ENCODE data around the gene HIBADH.

The HIBADH gene

GRCh38 chr7:27575613-27576012 is 87.1 kb downstream of the HIBADH start:
- H3K27ac ChIP-seq = no peak overlapping the region
- H3K4me3 ChIP-seq (ENCODE audit: low read depth in 1 of 2, low read length in 1 of 2) = no peak overlapping the region
- no peaks in the 10 kb centered on the region for H3K36me3 ChIP-seq
- H3K27me3 ChIP-seq = peaks cover 9% of the 10 kb centered on the region
- H3K9me3 ChIP-seq = no peaks in the 10 kb centered on the region
- no peaks in the 10 kb centered on the region for H3K4me1 ChIP-seq (ENCODE audit: control insufficient read depth in 1 of 2, insufficient read depth in 1 of 2, low read depth in 1 of 2, low read length in 1 of 2)
- TF ChIP-seq CTCF (IDR thresholded peaks at IDR 0.05) = no peak

DNA sequence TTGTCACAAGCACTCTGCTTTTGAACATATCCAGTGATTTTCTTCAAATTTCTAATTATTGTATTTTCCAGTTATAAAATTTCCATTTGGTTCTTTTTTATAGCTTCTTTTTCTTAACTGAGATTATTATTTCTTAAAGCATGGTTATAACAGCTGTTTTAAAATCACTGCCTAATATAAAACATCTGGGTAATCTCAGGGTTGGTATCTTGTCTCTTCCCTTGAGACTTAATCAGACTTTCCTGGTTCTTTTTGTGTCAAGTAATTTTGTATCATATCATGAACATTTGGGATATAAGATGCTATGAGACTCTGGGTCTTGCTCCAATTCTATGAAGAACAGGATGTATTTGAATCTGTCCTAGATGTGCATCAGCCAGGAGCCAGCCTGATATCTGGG is 93.6 kb downstream of the HIBADH start:
- Histone ChIP-seq H3K27me3 (no peaks in the 10 kb centered on the region), H3K4me3 (ENCODE audit: low read depth in 1 of 2, low read length in 1 of 2) (no peak overlapping the region), H3K4me1 (ENCODE audit: control insufficient read depth in 1 of 2, insufficient read depth in 1 of 2, low read depth in 1 of 2, low read length in 1 of 2) (no peaks in the 10 kb centered on the region), H3K9me3 (no peaks in the 10 kb centered on the region), H3K27ac (no peak overlapping the region), H3K36me3 (no peaks in the 10 kb centered on the region)
- TF ChIP-seq CTCF (IDR thresholded peaks at IDR 0.05) = no peak

DNA sequence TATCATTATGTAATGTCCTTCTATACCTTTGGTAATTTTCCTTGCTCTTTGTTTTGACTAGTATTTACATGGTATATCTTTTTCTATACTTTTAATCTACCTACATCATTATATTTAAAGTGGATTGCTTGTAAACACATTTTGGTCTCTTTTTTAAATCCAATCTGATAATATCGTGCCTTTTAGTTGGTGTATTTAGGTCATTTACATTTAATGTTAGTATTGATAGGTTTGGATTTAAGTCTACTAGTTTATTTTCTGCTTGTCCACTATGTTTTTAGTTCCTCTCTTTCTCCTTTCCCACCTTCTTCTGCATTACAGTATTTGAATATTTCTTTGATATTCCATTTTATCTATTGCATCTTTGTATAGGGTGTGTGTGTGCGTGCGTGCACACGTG is 95.4 kb downstream of the HIBADH start:
- H3K9me3 ChIP-seq = no peaks in the 10 kb centered on the region
- no peak overlapping the region for H3K4me3 ChIP-seq (ENCODE audit: low read depth in 1 of 2, low read length in 1 of 2)
- no peak for TF ChIP-seq CTCF (IDR thresholded peaks at IDR 0.05)
- H3K36me3 ChIP-seq = no peaks in the 10 kb centered on the region
- no peak overlapping the region for H3K27ac ChIP-seq
- H3K4me1 ChIP-seq (ENCODE audit: control insufficient read depth in 1 of 2, insufficient read depth in 1 of 2, low read depth in 1 of 2, low read length in 1 of 2) = no peaks in the 10 kb centered on the region
- H3K27me3 ChIP-seq = no peaks in the 10 kb centered on the region

GRCh38 chr7:27564881-27565482 is 97.7 kb downstream of the HIBADH start:
- no peaks in the 10 kb centered on the region for H3K4me1 ChIP-seq (ENCODE audit: control insufficient read depth in 1 of 2, insufficient read depth in 1 of 2, low read depth in 1 of 2, low read length in 1 of 2)
- no peak overlapping the region for H3K4me3 ChIP-seq (ENCODE audit: low read depth in 1 of 2, low read length in 1 of 2)
- H3K9me3 ChIP-seq = no peaks in the 10 kb centered on the region
- TF ChIP-seq CTCF (IDR thresholded peaks at IDR 0.05) = no peak
- H3K27ac ChIP-seq = no peak overlapping the region
- no peaks in the 10 kb centered on the region for H3K27me3 ChIP-seq
- no peaks in the 10 kb centered on the region for H3K36me3 ChIP-seq

- Histone ChIP-seq H3K4me1 (ENCODE audit: control insufficient read depth in 1 of 2, insufficient read depth in 1 of 2, low read depth in 1 of 2, low read length in 1 of 2) (no peaks in the 10 kb centered on the region), H3K9me3 (no peaks in the 10 kb centered on the region), H3K27me3 (no peaks in the 10 kb centered on the region), H3K4me3 (ENCODE audit: low read depth in 1 of 2, low read length in 1 of 2) (no peak overlapping the region), H3K36me3 (no peaks in the 10 kb centered on the region), H3K27ac (no peak overlapping the region)
- TF ChIP-seq CTCF (IDR thresholded peaks at IDR 0.05) = no peak
Observed at GRCh38 chr7:27560706-27561235, 101.9 kb downstream of the HIBADH start.

All from neutrophil (primary cell).